Skeletal muscle cell (primary cell): ENCODE results near the gene DMRTC2.
"Not testable (repeated sequence)": the region's sequence is repeated elsewhere in the genome, so short reads cannot be mapped to it uniquely, and the experiment has no call there.

ENCODE experiments used
- DNase-seq: peaks from one replicate; pipeline ENCODE4 v3.0.0-alpha.2; 2010; ENCODE audit warnings: low read depth
- H3K4me3 ChIP-seq: 2 replicates; pipeline ENCODE4 v1.5.1; 2011; ENCODE audit warnings: low read depth, mild to moderate bottlenecking, control low read depth, low read length, moderate library complexity

Gene DMRTC2

DNA sequence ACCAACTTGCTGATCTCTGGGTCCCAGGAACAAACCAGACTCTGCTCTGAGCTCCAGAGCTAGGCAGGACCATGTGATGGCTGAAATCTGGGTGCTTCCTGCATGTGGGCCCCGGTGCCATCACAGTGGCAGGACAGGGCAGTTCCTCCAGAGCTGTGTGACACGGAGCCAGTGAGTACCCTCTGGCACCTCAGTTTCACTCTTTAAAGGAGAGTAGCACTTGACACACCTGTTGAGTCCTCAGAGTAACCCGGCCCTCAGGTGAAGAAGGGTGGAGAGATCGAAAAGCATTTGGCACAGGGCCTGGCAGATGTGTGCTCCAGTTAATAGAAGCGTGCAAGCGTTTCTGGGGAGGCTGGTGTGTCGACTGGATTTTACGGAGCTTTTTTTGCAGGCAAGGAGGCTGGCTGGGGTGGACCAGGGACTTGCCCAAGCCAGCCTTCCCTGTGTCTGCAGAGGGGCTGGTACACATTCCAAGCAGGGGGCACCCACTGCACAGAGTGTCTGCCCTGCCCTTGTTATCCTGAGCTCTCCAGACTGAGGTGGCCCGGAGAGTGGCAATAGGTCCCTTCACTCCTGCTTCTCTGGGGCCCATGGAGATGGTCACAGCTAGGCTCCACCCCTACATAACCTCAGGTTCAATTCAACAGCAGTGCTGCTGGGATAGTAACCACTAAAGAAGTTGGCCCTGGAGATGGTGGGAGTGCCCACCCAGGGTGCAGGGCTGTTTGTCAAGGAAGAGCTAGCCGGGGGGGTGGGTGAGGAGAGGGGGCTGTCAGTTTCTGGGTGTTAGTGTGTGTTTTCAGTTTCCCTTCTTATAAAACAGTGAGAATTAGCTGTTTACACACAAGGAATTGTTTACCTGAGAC lies 23.5 kb downstream of the DMRTC2 start:
- DNase-seq: no peak
- H3K4me3 ChIP-seq: no peak overlapping the region

DNA sequence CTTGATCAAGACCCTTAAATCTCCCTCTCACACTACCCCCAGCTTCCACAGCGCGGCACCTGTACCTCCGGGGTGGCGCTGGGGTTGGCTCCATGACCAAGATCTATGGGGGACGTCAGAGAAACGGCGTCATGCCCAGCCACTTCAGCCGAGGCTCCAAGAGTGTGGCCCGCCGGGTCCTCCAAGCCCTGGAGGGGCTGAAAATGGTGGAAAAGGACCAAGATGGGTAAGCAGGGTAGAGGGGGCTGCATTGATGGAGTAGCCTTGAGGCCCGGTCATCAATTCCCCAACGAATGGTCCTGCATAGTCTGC lies 24.1 kb downstream of the DMRTC2 start:
- no peak overlapping the region for H3K4me3 ChIP-seq
- no peak for DNase-seq

DNA sequence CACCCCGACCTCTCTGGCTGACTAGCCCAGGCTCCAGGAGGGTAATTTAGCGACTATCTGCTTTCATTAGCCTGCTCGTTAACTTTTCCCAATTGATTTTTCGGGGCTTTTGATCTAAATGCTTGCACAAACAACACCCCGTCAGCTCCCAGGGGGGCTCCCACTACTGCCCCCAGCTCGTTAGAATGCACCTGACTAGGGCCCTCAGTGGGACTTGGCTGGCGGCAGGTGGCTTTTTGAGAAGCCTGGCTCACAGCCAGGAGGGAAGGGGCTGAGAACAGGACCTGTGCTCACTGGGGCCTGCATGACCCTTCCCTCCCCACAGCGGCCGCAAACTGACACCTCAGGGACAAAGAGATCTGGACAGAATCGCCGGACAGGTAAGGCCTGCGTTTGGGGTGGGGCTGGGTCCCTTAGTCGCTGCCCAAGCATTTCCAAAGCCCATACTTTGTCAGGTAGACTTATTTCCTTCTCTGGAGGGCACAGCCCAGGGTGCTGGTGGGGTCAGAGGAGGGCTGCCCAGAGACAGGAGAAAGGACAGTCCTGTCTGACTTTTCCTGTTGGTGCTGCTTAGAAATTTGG lies 24.6 kb downstream of the DMRTC2 start:
- H3K4me3 ChIP-seq: no peak overlapping the region
- no peak for DNase-seq

DNA sequence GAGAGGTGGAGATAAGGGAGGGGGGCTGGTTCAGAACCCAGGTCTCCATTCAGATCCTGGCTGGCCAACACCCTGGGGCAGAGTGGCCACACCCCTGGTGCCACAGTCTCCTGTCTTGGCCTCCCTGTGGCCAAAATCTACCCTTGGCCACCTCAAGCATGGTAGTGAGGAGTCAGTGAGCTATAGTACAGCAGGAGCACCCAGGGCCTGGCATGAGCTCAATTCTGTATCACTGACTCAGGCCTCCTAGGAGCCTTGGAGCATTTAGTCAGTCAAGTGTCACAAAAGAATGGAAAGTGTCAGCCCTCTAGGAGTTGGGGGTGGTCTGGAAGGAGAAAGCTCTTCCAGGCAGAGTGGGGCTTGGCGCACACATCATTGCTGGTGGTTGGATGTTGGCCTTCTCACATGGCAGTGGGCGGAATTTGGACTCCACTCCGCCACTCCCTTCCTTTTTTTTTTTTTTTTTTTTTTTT lies 25.6 kb downstream of the DMRTC2 start:
- no peak for DNase-seq
- no peak overlapping the region for H3K4me3 ChIP-seq

DNA sequence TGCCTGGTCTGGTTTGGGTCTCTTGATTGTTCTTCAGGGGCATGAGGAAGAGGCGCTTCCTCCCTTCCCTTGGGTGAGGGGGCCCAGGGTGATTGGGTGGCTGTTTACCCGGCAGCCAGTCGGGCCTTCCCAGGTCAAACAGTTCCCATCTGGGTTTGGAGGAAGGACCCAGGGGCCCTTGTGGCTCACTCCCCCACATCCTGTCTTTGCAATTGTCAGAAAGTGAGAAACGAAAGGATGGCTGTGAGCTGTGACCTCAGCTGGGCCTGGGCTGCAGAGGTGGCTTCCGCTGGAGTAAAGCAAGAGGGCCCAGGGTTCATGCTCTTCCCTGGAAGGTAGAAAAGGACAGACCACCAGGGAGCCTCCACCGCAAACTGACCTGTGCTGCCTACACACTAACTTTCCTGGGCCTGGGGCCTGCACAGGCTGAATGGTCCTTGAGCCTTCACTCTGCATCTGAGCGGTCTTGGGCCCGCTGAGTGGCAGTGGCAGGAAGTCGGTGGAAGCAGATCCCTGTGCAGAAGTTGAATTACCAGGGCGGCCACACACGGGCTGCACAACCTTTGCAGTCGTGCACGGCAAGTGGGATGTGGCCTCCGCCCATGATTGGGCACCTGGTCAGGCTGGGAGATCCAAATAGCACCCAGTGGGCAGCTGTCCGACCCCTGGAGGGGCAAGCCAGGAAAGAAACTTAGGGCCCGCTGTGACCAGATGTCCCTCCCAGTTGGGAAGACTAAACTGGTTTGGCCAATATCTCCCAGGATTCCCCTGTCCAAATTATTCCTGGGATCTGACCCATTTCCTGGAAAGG lies 26.9 kb downstream of the DMRTC2 start:
- H3K4me3 ChIP-seq: no peak overlapping the region
- DNase-seq: no peak

DNA sequence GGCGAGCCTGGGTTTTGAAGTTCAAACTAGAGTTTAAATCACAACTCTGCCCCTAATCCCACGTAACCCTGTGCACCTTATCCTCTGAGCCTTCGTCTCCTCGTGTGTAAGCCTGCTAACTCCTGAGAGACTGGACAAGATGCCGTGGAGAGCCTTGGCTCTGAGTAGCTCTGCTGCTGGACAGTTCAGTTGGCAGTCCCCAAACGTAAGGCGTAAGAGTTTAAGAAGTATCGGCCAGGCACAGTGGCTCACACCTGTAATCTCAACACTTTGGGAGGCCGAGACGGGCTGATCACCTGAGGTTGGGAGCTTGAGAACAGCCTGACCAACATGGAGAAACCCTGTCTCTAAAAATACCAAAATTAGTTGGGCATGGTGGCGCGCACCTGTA lies 27.5 kb downstream of the DMRTC2 start:
- no peak for DNase-seq
- H3K4me3 ChIP-seq: no peak overlapping the region

DNA sequence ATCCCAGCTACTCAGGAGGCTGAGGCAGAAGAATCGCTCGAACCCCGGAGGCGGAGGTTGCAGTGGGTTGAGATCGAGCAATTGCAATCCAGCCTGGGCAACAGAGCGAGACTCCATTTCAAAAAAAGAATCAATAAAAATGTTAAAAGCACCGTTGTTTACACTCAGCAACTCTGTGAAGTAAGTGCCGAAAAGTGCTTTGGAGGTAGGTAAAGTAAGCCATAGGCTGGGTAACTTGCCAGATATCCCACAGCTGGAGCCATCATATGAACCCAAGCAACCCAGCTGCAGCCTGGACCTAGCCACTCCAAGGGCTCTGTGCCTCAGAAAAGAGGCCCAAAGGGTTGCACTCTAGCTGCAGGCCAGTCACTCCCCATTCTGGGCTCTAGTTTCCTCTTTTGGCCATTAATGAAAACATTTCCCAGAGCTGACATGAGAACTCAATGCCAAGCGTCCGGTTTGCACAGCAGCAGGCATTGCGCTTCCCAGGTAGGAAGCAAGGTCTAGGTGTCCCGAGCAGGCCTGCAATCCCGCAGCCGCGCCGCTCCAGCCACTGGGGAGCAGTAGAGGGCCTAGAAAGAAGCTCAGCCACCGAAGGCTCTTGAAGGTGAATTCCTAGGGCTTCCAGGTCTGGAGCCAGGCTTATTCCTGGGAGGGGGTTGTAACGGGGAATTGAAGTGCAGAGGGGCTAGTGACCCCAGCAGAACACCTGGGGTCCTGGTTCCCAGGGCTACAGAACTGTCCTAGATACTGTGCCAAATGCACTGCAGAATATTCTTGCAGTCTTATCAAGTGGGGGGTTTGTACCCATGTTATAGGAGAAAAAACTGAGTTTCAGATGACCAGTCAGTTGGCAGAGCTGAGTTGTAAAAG lies 28.2 kb downstream of the DMRTC2 start:
- DNase-seq: no peak
- no peak overlapping the region for H3K4me3 ChIP-seq

DNA sequence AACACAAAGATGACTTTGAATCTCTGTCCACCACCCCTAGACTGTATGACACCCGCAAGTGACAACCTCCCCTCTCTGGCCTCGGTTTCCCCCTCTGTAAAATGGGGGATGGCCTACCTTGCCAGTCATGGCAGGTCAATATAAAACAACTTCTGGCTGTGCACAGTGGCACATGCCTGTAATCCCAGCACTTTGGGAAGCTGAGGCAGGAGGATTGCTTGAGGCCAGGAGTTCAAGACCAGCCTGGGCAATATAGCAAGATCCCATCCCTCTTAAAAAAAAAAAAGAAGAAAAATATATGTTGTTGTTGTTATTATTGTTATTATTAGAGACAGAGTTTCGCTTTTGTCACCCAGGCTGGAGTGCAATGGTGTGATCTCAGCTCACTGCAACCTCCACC lies 31.1 kb downstream of the DMRTC2 start:
- not testable (repeated sequence) for DNase-seq, H3K4me3 ChIP-seq

DNA sequence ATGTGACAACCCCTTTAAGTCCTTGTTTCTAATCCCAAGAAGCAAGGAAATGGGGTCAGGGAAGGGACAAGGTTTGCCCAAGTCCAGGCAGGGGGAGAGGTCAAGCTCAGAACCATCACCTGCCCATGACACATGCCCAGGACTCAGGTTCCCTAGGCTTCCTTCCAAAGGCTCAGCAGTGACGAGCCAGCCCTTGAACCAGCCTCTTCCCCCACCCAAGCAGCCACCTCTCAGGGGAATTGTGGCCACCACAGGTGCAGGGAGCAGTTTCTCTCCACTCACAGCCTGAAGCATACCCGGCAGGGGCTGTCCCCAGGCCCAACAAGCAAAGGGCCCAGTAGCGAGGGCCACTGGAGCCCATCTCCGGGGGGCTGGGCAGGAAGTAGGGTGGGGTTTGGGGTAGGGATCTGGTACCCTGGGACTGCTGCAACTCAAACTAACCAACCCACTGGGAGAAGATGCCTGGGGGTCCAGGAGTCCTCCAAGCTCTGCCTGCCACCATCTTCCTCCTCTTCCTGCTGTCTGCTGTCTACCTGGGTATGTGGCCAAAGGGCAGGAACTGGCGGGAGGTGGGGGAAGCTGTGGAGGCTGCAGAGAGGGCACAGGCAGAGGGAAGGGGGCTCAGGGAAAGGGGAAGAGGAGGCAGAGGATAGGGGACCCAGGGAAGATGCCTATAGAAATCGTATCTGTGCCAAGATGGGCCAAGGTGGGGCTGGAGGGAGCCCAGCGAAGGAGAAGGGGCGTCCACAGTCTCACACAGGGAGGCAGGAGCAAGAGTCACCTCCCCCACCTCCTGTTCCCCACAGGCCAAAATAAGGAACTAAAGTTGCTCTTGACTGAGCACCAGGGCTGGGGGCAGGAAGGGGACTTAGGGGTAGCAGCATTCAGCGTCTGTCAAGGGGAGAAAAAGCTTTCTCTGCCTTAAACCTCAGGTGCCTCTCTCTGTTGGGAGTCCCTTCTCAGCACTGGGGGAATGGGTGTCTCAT lies 32.3 kb downstream of the DMRTC2 start, which contains the start of gene CD79A:
TSS of gene CD79A (plus strand) at position 433 of the 986 bp plus-strand sequence. CDS start at position 459, 26 bp downstream.
- DNase-seq: no peak
- no peak within 1 kb of the TSS for H3K4me3 ChIP-seq

DNA sequence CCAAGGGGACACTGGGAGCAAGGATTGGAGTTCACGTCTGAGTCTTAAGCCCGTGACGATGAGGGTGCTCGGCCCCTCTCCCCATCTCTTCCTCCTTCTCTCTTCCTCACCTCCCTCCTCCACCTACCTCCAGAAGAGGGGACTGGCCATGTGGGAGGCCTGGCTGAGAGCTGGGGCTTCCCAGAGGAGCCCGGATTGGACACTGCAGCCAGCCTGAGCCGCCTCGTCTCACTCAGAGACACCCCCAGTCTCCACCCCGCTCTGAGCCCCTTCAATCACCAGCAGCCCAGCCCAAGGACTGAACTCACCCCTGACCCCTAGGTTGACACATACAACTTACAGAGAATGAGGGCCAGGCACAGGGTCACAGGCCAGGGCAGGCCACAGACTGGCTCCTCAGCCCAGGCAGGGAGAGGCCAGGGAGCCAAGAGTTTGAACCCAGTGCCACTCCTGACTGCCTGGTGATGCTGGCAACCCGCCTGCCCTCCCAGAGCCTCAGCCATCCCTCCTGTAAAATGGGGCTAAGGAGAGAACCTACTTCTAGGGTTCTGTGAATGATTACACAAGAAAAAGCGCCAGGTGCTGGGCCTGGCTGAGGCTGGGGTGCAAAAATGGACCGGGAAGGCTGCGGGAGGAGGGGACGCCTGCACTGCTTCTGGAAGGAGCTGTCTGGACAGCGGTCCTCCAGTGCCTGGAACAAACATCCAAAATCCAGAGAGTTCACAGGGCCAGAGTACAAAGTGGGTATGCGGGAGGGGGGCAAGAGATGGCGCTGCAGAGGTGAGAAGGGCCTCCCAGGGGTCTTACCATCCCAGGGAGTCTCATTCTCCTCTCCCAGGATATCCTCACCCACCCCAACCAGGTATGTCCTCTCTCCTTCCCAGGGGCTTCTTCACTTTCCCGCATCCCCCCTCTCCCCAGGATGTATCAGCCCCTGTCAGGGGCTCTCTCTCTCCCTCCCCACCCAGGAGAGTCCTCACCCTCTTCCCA lies 33.4 kb downstream of the DMRTC2 start:
- no peak overlapping the region for H3K4me3 ChIP-seq
- DNase-seq: no peak

DNA sequence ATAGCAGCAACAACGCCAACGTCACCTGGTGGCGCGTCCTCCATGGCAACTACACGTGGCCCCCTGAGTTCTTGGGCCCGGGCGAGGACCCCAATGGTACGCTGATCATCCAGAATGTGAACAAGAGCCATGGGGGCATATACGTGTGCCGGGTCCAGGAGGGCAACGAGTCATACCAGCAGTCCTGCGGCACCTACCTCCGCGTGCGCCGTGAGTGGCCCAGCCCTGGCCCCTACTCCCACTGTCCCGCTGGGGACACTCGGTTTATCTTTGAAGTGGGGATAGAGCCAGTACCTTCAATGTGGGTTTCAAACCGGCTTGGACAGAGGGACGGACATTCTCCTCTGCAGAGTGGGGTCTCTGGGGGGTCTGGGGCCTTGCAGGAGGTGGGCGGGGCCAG lies 34.2 kb downstream of the DMRTC2 start:
- DNase-seq: no peak
- H3K4me3 ChIP-seq: no peak overlapping the region

DNA sequence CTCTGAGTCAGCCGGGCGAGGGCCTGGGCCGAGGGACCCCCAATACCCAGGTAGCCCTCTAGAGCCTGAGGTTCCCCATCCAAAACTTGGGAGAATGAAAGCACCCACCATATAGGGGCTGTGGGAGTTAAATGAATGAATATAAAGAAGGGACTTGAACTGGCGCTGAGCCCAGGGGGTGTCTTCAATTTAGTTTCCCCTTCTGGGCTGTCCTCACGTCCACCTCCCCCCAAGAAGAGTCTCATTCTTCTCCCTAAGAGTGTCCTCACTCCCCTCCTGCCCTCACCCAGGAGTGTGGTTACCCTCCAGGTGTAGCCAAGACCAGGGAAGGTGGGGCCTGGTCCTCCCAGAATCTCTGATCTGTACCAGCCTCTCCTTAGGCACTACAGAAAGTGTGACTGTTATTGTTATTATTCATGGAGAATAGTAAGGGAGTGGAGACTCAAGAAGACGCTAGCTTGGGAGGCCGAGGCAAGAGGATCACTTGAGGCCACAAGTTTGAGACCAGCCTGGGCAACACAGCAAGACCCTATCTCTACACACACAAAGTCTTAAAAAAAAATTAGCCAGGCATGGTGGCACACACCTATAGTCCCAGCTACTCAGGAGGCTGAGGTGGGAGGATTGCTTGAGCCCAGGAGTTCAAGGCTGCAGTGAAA lies 35.0 kb downstream of the DMRTC2 start:
- DNase-seq: no peak
- no peak overlapping the region for H3K4me3 ChIP-seq

DNA sequence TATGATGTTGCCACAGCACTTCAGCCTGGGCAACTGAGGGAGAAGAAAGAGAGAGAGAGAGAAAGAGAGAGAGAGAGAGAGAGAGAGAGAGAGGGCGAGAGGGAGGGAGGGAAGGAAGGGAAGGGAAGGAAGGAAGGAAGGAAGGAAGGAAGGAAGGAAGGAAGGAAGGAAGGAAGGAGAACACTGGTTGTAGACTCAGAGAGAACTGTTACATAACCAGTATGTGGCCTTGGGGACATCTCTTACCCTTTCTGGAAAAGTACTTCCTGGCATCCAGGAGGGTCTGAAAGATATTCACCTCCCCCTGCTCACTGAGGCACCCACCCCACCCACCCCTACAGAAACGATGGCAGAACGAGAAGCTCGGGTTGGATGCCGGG lies 35.5 kb downstream of the DMRTC2 start:
- no peak overlapping the region for H3K4me3 ChIP-seq
- DNase-seq: no peak

DNA sequence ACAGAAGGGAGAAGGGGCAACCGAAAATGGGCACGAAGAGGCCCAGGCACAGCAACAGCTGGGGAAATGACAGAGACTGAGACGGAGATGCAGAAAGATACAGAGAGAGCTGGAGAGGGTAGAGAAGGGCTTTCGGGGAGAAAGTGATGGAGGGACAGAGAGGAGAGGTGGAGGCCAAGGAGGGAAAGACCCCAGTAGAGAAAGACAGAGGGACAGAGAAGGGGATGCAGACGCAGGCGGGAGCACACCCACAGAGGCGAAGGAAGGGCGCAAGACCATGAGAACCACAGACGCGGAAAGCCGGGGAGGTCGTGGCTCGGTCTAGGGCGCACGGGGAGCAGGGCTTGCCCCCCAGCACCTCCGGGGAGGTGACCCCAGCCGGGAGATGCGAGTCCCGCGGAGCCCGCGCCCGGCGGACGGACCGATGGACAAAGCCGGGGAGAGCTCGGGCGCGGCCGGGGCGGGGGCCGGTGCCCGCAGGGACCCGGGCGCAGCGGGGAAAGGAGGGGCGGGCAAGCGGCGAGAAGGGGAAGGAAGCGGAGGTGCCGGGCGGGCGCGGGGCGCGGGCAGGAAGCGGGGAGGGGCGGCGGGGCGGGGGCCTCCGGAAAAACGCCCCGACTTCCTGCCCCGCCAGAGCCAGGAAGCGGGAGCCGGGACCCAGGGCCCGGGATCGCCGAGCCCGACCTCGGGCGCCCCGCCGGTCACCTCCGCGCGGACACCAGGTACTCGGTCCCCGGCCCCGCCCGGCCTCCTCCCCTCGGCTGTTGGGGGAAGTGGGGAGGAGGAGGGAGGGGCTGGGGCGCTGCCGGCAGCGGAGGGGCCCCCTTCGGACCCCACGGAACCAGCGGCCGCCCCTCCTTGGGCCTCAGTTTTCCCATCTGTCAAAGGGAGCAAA lies 38.0 kb downstream of the DMRTC2 start, which contains the start of gene ARHGEF1:
TSS of gene ARHGEF1 (plus strand) at position 617 of the 895 bp plus-strand sequence. CDS start 4,899 bp downstream, outside the sequence.
- no peak for DNase-seq
- H3K4me3 ChIP-seq: peak within 1 kb of the TSS; percentile 94

DNA sequence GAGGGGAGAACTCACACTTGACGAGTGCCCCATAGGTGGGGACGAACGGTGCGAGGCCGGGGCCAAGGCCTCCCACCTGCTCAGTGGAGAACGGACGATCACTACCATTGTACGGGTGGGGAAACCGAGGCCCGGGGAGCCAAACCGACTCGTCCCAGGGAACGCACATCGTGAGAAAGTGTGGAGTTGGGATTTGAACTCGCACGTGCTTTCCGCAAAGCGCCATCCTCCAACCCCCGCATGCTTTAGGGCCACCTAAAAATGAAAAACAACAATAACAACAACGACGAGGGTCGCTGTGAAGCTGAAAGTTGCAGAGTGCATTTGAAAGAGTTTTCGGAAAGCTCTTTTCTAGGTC lies 38.6 kb downstream of the DMRTC2 start:
- H3K4me3 ChIP-seq: peak overlapping the region; percentile 94
- no peak for DNase-seq
